Activated T-helper 2 cell treated with anti-CD3 and anti-CD28 coated beads, Interferon-gamma antibody, Interleukin-2, Interleukin-4, amounts not matched to agents 10 μg/mL and 5 μg/mL and 100 μg/mL, durations not matched to agents 14 hours and 24 hours and 36 hours (primary cell): ENCODE measurements around the gene CCDC12. TPM values are rescaled to one million over a fixed set of nuclear protein-coding genes. Genes with fewer than 3 reads are reported as not detected.

Source experiments
- DNase-seq: peaks from one replicate; pipeline ENCODE4 v3.0.0; 2021; ENCODE audit warnings: low spot score
- H3K27ac Mint-ChIP-seq: one replicate; pipeline ENCODE4 v1.8.0; 2021; ENCODE audit warnings: mixed read lengths
- H3K27me3 Mint-ChIP-seq: one replicate; pipeline ENCODE4 v1.8.0; 2021; ENCODE audit warnings: low read depth, mixed read lengths
- H3K36me3 Mint-ChIP-seq: one replicate; pipeline ENCODE4 v1.8.0; 2021; ENCODE audit warnings: low read depth, mixed read lengths
- H3K4me1 Mint-ChIP-seq: one replicate; pipeline ENCODE4 v1.8.0; 2021; ENCODE audit warnings: low read depth, mixed read lengths
- H3K4me3 Mint-ChIP-seq: one replicate; pipeline ENCODE4 v1.8.0; 2021; ENCODE audit warnings: low read depth, mild to moderate bottlenecking, moderate library complexity, mixed read lengths
- H3K9me3 Mint-ChIP-seq: one replicate; pipeline ENCODE4 v1.8.0; 2021; ENCODE audit warnings: mixed read lengths
- intact Hi-C: fragments of 100-400 bp; cut with micrococcal nuclease; formaldehyde crosslinking; loops from one replicate; pipeline ENCODE4 v1.15.1; 2023
- total RNA-seq: library from RNA; stranded (reverse); gene quantifications from 2 replicates; pipeline ENCODE4 v1.2.3, GENCODE V29; 2022

CCDC12 gene
- total RNA-seq, 1 donor from 2014 or later: 65.3 TPM

DNA sequence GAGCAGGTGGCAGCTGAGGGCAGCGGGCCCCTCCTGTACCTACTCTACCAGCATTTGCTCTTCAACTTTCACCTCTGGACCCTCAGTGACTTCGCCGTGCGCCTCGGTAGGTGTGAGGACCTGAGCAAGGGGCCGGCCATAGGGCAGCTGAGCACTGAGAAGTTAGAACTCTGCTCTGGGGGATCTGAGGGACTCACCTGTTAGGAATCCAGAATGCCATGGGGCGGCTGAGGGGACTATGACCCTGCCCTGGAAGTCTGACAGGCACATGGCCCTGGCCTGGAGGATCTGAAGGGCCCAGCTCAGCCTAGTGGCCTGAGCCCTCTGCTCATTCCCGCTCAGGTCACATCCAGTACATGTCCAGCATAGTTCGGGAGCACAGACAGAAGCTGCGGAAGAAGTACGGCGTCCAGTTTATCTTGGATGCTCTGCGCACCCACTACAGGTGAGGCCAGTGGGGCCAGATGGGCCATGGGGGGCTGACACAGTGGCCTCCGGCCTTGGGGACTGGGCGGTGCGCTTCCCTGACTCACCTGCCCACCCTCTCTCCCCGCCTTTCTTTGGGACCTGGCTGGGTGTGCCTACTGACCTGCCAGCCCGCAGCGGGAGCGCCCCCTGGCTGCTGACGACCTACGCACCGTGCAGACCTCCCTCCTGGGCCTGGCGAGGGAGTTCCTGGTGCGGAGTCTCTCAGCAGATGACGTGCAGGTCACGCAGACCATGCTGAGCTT, 21.7 kb upstream of the CCDC12 start:
- peak; percentile 55 for DNase-seq
- Mint-ChIP-seq H3K27ac (peak overlapping the region; percentile 9), H3K4me3 (no peak overlapping the region), H3K9me3 (no peaks in the 10 kb centered on the region), H3K27me3 (no peaks in the 10 kb centered on the region), H3K4me1 (peaks cover 6% of the 10 kb centered on the region), H3K36me3 (peaks cover 52% of the 10 kb centered on the region)
- intact Hi-C loops: loop anchor here (1.0 kb wide), 1 partner anchor 75 kb away; no protein-coding TSS in a partner anchor

DNA sequence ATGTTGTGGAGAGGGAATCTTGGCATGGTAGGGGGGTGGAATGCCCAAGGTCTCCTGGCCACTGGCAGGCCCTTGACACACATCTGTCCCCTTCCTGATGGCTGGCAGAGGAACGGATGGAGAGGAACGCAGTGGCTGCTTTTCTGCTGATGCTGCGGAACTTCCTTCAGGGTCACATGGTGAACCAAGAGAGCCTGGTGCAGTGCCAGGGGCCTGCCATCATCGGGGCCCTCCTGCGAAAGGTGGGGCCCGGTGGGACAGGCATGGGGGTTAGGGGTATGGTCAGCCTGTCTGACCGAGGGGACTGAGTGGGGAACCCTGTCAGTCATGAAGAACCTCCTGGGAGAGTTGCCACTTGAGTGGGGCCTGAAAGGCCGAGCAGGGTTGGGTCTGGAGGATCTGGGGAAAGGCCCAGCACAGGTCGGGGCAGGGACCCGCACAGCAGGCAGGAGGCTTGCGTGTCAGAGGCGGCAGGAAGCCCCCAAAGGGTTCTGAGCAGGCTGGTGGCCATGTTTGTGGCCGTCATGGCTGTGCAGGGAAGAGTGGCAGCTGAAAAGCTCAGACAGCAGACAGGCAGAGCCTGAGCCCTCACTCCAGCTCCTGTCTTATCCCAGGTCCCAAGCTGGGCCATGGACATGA, 21.0 kb upstream of the CCDC12 start:
- no peak overlapping the region for H3K4me3 Mint-ChIP-seq
- H3K27ac Mint-ChIP-seq: no peak overlapping the region
- peaks cover 6% of the 10 kb centered on the region for H3K4me1 Mint-ChIP-seq
- H3K9me3 Mint-ChIP-seq: no peaks in the 10 kb centered on the region
- no peaks in the 10 kb centered on the region for H3K27me3 Mint-ChIP-seq
- intact Hi-C loops: loop anchor here (1.0 kb wide), 1 partner anchor 74 kb away; no protein-coding TSS in a partner anchor
- peaks cover 49% of the 10 kb centered on the region for H3K36me3 Mint-ChIP-seq
- no peak for DNase-seq

DNA sequence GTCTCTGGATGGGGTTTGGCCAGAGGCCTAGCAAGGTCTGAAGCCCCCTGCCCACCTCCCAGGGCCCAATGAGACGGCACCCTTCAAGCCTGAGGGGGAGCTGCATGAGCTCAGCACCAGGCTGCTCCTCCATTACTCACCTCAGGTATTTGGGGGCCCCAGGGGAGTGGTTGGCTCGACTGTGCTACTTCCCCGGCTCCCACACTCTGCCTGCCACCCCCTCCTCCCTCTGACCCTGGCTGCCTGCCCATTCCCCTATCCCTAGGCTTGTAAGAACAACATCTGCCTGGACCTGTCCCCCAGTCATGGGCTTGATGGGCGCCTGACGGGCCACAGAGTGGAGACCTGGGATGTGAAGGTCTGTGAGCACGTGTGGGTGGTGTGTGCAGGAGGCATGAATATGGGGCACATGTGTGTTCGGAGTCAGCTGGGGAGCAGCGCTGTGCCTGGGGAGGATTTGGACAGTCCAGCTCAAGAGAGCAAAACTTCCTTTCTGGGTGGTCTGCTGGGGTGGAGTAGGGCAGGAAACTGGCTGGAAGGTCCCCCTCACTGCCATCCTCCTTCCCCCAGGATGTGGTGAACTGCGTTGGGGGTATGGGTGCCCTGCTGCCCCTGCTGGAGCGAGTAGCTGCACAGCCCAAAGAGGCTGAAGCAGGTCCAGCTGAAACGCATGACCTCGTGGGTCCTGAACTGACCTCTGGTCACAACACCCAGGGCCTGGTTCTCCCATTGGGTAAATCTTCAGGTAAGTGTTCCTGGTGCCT, 20.3 kb upstream of the CCDC12 start:
- DNase-seq: no peak
- peak overlapping the region; percentile 12 for H3K27ac Mint-ChIP-seq

DNA sequence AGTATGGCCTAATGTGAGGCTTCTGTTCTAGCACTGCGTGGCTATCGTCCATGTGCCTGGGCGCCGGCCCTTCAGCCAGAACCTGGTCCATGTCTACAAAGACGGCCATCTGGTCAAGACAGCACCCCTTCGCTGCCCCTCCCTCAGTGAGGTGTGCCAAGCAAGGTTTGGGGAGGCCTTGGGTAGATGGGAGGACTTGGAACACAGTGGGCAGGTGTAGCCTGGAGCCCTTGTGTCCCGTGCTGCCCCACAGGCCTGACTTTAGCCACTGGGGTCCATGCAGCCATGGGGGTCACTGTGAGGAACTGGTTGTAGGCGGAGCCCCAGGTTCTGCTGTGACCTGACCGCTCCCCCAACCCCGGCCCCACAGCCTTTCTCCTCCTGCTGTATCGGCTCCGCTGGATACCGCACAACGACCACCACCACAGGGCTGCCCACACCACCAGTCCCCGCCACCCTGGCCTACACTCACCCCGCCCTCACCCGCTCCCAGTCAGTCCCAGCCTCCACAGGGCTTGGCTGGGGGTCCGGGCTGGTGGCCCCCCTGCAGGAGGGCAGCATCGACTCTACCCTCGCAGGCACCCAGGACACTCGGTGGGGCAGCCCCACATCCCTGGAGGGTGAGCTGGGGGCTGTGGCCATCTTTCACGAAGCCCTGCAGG, 19.5 kb upstream of the CCDC12 start:
- Mint-ChIP-seq H3K27ac (no peak overlapping the region), H3K4me1 (peaks cover 6% of the 10 kb centered on the region), H3K9me3 (no peaks in the 10 kb centered on the region), H3K27me3 (no peaks in the 10 kb centered on the region), H3K4me3 (no peak overlapping the region), H3K36me3 (peaks cover 46% of the 10 kb centered on the region)
- intact Hi-C loops: no loop called here
- DNase-seq: no peak

More for the DNA sequence above, 20.3 kb upstream of the CCDC12 start:
- intact Hi-C loops: no loop called here
- Mint-ChIP-seq H3K9me3 (no peaks in the 10 kb centered on the region), H3K36me3 (peaks cover 47% of the 10 kb centered on the region), H3K4me1 (peaks cover 6% of the 10 kb centered on the region), H3K4me3 (no peak overlapping the region), H3K27me3 (no peaks in the 10 kb centered on the region)

DNA sequence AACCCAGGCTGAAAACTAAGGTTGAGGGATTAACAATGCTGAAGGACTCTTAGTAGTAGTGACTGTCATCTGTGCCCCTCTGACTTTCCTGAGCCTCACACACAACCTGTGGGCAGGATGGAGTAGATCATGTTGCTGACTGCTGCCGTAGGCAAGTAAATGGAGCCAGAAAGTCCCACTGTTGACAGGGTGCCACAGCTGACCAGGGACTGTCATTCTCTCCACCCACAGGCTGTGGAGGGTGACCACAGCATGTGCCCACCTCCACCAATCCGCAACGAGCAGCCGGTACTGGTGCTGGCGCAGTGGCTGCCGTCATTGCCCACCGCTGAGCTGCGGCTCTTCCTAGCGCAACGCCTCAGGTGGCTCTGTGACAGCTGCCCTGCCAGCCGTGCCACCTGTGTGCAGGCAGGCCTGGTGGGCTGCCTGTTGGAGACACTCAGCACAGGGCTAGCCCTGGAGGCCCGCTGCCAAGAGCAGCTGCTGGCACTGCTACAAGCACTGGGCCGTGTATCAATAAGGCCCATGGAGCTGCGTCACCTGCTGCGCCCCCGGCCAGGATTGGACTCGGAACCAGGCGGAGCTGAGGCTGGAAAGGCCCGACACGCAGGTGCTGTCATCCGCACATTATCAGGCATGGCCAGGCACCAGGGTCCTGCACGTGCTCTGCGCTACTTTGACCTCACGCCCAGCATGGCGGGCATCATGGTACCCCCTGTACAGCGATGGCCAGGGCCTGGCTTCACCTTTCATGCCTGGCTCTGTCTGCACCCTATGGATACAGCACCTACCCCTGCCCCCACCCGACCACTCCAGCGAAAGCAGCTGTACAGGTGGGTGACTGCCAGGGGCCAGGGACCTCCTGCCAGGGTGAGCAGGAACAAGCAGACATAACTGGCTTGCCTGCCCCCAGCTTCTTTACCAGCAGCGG, 18.5 kb upstream of the CCDC12 start:
- Mint-ChIP-seq H3K4me3 (no peak overlapping the region), H3K27me3 (no peaks in the 10 kb centered on the region), H3K36me3 (peaks cover 48% of the 10 kb centered on the region), H3K9me3 (no peaks in the 10 kb centered on the region), H3K27ac (no peak overlapping the region), H3K4me1 (peaks cover 10% of the 10 kb centered on the region)
- intact Hi-C loops: no loop called here
- DNase-seq: no peak

DNA sequence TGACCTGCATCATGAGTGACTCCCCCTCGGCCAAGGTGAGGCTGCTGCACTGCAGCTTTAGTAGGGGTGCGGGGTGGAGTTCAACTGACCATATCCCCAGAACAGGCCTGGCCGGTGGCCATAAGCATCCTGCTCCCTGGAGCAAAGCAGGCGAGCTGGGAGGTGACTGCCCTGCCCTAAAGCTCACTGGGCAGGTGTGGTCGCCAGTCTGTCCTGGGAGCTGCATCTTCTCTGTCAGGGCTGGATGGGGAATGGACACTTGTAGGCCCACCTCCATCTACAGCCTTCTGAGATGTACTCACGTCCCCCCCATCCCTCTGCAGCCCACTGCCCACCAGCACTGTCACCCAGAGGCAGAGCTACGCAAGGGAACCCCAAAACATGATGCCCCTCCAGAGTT, 17.4 kb upstream of the CCDC12 start:
- H3K27ac Mint-ChIP-seq: no peak overlapping the region
- H3K36me3 Mint-ChIP-seq: peaks cover 54% of the 10 kb centered on the region
- DNase-seq: no peak
- H3K4me1 Mint-ChIP-seq: peaks cover 17% of the 10 kb centered on the region
- H3K9me3 Mint-ChIP-seq: no peaks in the 10 kb centered on the region
- no peak overlapping the region for H3K4me3 Mint-ChIP-seq
- no peaks in the 10 kb centered on the region for H3K27me3 Mint-ChIP-seq
- intact Hi-C loops: no loop called here

DNA sequence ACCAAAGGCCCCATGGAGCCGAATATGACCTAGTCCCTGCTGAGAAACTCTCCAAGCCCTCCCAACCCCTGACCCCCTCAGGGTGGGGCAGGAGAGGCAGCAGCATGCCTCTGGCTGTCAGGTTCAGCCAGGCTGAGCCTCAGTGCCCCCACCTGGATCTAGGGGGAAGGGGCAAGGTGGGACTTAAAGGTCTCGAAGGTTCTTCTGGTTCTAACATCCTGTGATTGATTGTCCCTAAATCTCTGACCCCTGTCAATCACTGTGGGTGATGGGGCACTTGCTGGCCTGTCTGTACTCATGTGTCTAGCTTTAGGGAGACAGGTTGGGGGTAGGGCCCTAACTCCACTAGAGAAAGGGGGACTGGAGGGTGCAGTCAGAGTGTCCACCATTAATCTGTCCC, 16.7 kb upstream of the CCDC12 start:
- no peaks in the 10 kb centered on the region for H3K9me3 Mint-ChIP-seq
- no peak for DNase-seq
- H3K36me3 Mint-ChIP-seq: peaks cover 56% of the 10 kb centered on the region
- H3K27ac Mint-ChIP-seq: no peak overlapping the region
- H3K4me3 Mint-ChIP-seq: no peak overlapping the region
- peaks cover 24% of the 10 kb centered on the region for H3K4me1 Mint-ChIP-seq
- H3K27me3 Mint-ChIP-seq: no peaks in the 10 kb centered on the region
- intact Hi-C loops: no loop called here

DNA sequence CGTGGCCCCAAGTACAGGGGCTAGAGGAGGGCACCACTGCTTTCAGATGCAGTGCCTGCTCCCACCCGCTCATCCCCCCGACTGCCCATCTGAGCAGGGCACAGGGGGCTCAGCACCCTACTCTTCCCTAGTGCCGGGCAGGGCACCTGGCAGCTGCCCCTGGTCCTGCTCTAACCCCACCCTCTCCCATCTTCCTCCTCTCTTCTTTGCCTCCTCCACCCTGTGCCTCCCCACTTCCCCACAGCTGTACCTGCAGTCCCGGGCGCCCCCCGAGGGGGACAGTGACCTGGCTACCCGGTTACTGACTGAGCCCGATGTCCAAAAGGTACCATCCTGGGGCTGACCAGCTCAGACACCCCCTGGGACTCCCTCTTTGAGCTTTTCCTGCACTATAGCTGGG, 15.7 kb upstream of the CCDC12 start:
- Mint-ChIP-seq H3K36me3 (peaks cover 48% of the 10 kb centered on the region), H3K4me3 (no peak overlapping the region), H3K27ac (no peak overlapping the region), H3K9me3 (no peaks in the 10 kb centered on the region), H3K27me3 (no peaks in the 10 kb centered on the region), H3K4me1 (peaks cover 30% of the 10 kb centered on the region)
- no peak for DNase-seq
- intact Hi-C loops: no loop called here

DNA sequence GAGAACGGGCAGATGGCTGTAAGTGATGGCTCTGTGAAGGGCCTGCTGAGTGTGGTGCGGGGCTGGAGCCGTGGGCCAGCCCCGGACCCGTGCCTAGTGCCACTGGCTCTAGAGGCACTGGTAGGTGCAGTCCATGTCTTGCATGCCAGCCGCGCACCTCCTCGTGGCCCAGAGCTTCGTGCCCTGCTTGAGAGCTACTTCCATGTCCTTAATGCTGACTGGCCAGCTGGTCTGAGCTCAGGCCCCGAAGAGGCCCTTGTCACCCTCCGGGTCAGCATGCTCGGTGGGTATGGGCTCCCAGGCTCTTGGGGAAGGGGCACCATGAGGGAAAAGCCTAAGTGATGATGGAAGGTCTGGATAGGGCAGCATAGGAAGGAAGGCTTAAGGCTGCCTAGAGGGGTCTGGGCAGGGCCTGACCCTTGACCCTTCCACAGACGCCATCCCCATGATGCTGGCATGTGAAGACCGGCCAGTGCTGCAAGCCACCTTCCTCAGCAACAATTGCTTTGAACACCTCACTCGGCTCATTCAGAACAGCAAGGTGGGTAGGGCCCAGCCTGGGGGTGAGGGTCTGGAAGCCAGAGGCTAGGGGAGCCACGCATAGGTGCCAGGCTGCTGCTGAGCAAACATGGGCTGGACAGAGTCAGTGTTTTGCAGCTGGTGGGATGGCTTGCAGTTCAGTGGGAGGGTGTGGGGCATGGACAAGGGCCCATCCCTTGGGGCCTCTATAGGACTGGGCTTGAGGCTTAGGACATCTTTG, 15.0 kb upstream of the CCDC12 start:
- Mint-ChIP-seq H3K9me3 (no peaks in the 10 kb centered on the region), H3K36me3 (peaks cover 42% of the 10 kb centered on the region), H3K4me3 (no peak overlapping the region), H3K27me3 (no peaks in the 10 kb centered on the region), H3K4me1 (peaks cover 33% of the 10 kb centered on the region), H3K27ac (no peak overlapping the region)
- intact Hi-C loops: no loop called here
- DNase-seq: no peak

DNA sequence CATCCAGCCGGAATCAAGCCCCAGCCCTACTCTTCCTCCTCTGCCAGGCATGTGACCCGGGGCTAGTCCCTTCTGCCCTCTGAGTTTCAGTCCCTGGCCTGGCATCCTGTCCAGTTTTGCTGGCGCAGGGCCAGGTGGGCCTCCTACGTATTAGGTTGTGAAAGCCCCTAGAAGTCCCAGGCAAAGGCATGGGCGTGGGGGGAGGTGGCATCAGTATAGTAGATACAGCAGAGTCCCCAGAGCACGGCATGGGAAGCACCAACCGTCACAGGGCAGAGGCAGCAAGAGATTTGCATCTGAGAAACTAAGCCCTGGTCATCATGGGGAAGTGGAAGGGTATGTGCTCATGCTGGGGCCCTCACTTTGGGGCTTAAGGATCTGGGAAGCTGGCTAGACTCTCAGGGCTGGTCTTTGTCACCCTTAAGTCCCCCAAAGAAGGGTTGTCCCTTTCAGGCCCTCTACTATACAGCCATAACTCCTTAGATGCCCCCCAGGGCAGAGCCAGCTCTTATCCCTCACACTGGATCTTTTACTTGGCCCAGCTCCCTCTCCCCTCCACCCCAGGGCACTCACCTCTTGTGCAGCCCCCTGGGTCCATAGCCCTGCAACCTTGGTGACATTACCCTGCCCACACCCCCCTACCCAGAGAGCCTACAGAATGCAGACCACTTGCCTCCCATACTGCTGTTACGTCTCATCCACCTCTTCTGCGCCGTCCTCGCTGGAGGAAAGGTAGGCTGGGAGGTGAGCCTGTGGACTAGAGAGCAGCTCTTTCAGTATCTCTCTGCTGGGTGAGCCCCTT, 14.2 kb upstream of the CCDC12 start:
- H3K36me3 Mint-ChIP-seq: peaks cover 42% of the 10 kb centered on the region
- H3K4me3 Mint-ChIP-seq: no peak overlapping the region
- peak overlapping the region; percentile 63 for H3K27ac Mint-ChIP-seq
- no peak for DNase-seq
- peaks cover 40% of the 10 kb centered on the region for H3K4me1 Mint-ChIP-seq
- intact Hi-C loops: no loop called here
- H3K27me3 Mint-ChIP-seq: no peaks in the 10 kb centered on the region
- no peaks in the 10 kb centered on the region for H3K9me3 Mint-ChIP-seq
